ENCODE measurements around the gene EFCAB9. TPM values are rescaled to one million over a fixed set of nuclear protein-coding genes. Genes with fewer than 3 reads are reported as not detected.

The EFCAB9 gene
- total RNA-seq, 2 experiments from 2014 or later: not detected

- POLR2A ChIA-PET: interaction anchor here (0.7 kb wide), 1 partner anchor 10 kb away, joined by 4 read pairs; no protein-coding TSS in a partner anchor
- CTCF ChIA-PET (ENCODE audit: unreplicated experiment): no interaction called here
- H3K4me1 ChIP-seq (ENCODE audit: insufficient read depth, low read length, poor library complexity, severe bottlenecking): no peaks in the 10 kb centered on the region
- H3K4me2 ChIP-seq (ENCODE audit: low read length): no peak overlapping the region
- no peak overlapping the region for H3K27ac ChIP-seq (ENCODE audit: low read depth, low read length, poor library complexity, severe bottlenecking)
- TF ChIP-seq EZH2phosphoT487 (IDR thresholded peaks at IDR 0.05; ENCODE audit: borderline replicate concordance, low read depth, low read length) (no peak), CTCF (conservative IDR thresholded peaks at IDR 0.05; ENCODE audit: low read length) (no peak)
- no peak overlapping the region for H2AFZ ChIP-seq (ENCODE audit: low read length)
- H3K4me3 ChIP-seq (ENCODE audit: low read depth, low read length, poor library complexity, severe bottlenecking): no peak overlapping the region
- no peak for DNase-seq (ENCODE audit: low spot score)
- no peaks in the 10 kb centered on the region; the same call in 1 of the 2 replicates for H3K79me2 ChIP-seq (ENCODE audit: insufficient read depth, low read depth, low read length)
- intact Hi-C loops (cut with micrococcal nuclease; ENCODE audit: unreplicated experiment): no loop called here
- BruUV-seq (replicated peaks): no TSS peak
- H3K9me2 ChIP-seq (ENCODE audit: insufficient read depth, low read length): no peaks in the 10 kb centered on the region
- H3K36me3 ChIP-seq (ENCODE audit: insufficient read depth, low read length): peaks cover 12% of the 10 kb centered on the region
- H3K9me3 ChIP-seq (ENCODE audit: low read length): peaks cover 13% of the 10 kb centered on the region; the same call in 1 of the 2 replicates
- no peaks in the 10 kb centered on the region for H4K20me1 ChIP-seq (ENCODE audit: insufficient read depth, low read length)
Measured at GRCh38 chr5:172252501-172252900, 58.5 kb downstream of the EFCAB9 start.

Small RNAs within 50 kb of the gene (small RNA-seq; reads per million reads assigned to genes)
- gene RF00191: not detected

Other genes starting within 250 kb of the EFCAB9 start
- 33.0 and 40.9 TPM in 2 replicates for gene FBXW11, start 187.5 kb upstream of the EFCAB9 start, total RNA-seq (2014; rRNA removed; shearing (Covaris generic))
- 46.6 and 51.5 TPM in 2 replicates for gene FBXW11, start 187.5 kb upstream of the EFCAB9 start, total RNA-seq (2022)
- gene STK10, start 5.9 kb upstream of the EFCAB9 start, total RNA-seq (2014; rRNA removed; shearing (Covaris generic)): 53.1 and 53.7 TPM in 2 replicates
- gene STK10, start 5.9 kb upstream of the EFCAB9 start, total RNA-seq (2022): 89.7 and 95.9 TPM in 2 replicates
- gene UBTD2, start 89.6 kb downstream of the EFCAB9 start, total RNA-seq (2014; rRNA removed; shearing (Covaris generic)): 14.7 and 16.0 TPM in 2 replicates
- gene UBTD2, start 89.6 kb downstream of the EFCAB9 start, total RNA-seq (2022): 19.4 and 19.8 TPM in 2 replicates

All from OCI-LY7 (cell line).